ENCODE measurements around the gene DYNLT3. TPM values are rescaled to one million over a fixed set of nuclear protein-coding genes. Genes with fewer than 3 reads are reported as not detected.

The DYNLT3 gene
- total RNA-seq, 4 donors from 2014 or later, result 10.5 to 16.9 (median 11.1) TPM

DNA sequence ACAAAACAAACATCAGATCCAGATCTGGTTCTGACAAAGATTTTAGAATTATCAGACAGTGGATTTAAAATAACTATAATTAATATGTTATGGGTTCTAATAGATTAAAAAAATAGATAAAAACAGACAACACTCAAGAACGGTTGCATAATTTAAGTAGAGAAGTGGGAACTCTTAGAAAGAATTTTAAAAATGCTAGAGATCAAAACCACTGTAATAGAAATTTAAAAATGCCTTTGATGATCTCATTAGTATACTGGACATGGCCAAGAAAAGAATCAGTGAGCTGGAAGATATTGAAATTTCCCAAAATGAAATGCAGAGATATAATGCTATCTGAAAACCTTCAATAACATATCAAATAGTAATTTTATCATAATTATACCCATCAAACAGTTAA is 28.3 kb upstream of the DYNLT3 start:
- TF ChIP-seq, protein P1, sequence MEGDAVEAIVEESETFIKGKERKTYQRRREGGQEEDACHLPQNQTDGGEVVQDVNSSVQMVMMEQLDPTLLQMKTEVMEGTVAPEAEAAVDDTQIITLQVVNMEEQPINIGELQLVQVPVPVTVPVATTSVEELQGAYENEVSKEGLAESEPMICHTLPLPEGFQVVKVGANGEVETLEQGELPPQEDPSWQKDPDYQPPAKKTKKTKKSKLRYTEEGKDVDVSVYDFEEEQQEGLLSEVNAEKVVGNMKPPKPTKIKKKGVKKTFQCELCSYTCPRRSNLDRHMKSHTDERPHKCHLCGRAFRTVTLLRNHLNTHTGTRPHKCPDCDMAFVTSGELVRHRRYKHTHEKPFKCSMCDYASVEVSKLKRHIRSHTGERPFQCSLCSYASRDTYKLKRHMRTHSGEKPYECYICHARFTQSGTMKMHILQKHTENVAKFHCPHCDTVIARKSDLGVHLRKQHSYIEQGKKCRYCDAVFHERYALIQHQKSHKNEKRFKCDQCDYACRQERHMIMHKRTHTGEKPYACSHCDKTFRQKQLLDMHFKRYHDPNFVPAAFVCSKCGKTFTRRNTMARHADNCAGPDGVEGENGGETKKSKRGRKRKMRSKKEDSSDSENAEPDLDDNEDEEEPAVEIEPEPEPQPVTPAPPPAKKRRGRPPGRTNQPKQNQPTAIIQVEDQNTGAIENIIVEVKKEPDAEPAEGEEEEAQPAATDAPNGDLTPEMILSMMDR (IDR thresholded peaks at IDR 0.05), result no peak
- no peak for TF ChIP-seq POLR2AphosphoS5 (IDR thresholded peaks at IDR 0.05)
- no peak for TF ChIP-seq POLR2A (IDR thresholded peaks at IDR 0.05)
- TF ChIP-seq EP300 (IDR thresholded peaks at IDR 0.05), result no peak

DNA sequence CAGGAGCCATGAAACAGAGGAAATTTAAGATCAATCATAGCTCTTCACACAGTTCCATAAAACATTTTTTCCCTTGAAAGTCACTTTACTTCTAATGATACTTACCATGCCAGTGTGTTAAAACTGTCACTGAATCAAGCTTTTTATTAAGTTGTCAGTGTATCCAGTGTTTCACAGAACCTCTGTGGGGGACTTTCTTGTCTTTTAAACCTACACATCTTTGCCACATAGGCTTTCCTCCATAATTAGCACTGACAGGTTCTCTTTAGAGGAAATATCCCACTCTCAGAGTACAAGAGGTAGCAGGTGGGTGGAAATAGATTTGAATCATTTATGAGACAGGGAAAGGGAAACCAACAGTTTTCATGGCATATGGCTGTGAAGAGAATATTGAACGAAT is 25.8 kb upstream of the DYNLT3 start:
- WGBS, result 63% methylated on average over 1 of the region's 1 CpG
- no peak for DNase-seq (ENCODE audit: low spot score in 2 of 2)
- no peak for TF ChIP-seq EP300 (IDR thresholded peaks at IDR 0.05)
- no peak for TF ChIP-seq POLR2A (IDR thresholded peaks at IDR 0.05)
- TF ChIP-seq, protein P1 (IDR thresholded peaks at IDR 0.05), result no peak
- TF ChIP-seq POLR2AphosphoS5 (IDR thresholded peaks at IDR 0.05), result no peak

More for the DNA sequence above, 28.3 kb upstream of the DYNLT3 start:
- Histone ChIP-seq H3K4me3 (no peak overlapping the region), H3K27ac (no peak overlapping the region), H3K36me3 (no peaks in the 10 kb centered on the region), H3K27me3 (no peaks in the 10 kb centered on the region), H3K4me1 (peaks cover 6% of the 10 kb centered on the region), H3K9me3 (no peaks in the 10 kb centered on the region)
- no peak for DNase-seq (ENCODE audit: low spot score in 2 of 2)
- WGBS, result 39% methylated on average over 1 of the region's 1 CpG

DNA sequence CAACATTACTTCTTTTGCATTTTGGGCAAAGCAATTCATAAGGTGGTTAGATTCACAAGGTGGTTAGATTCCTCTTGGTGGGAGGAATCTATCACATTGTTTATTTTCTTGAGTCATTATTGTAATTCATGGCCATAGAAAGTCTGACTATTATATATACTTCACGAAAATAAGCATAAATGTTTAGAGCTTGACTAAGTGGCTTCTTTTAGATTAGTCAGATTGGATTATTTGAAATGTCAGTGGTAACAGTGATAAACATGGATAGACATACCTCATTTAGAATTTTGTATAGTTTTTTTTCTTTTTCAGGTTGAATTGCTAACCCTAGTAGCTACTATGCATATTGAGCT is 24.9 kb upstream of the DYNLT3 start:
- no peak for DNase-seq (ENCODE audit: low spot score in 2 of 2)
- TF ChIP-seq EP300 (IDR thresholded peaks at IDR 0.05) (no peak), POLR2AphosphoS5 (IDR thresholded peaks at IDR 0.05) (no peak), POLR2A (IDR thresholded peaks at IDR 0.05) (no peak)
- TF ChIP-seq, protein P1 (IDR thresholded peaks at IDR 0.05), result no peak
- no peaks in the 10 kb centered on the region for H3K9me3 ChIP-seq
- no peak overlapping the region for H3K4me3 ChIP-seq
- H3K36me3 ChIP-seq, result no peaks in the 10 kb centered on the region
- H3K4me1 ChIP-seq, result peaks cover 6% of the 10 kb centered on the region
- H3K27me3 ChIP-seq, result no peaks in the 10 kb centered on the region
- 62% methylated on average over 1 of the region's 1 CpG for WGBS
- H3K27ac ChIP-seq, result no peak overlapping the region

More for the DNA sequence above, 25.8 kb upstream of the DYNLT3 start:
- Histone ChIP-seq H3K4me3 (no peak overlapping the region), H3K27ac (no peak overlapping the region), H3K9me3 (no peaks in the 10 kb centered on the region), H3K27me3 (no peaks in the 10 kb centered on the region), H3K36me3 (no peaks in the 10 kb centered on the region), H3K4me1 (peaks cover 6% of the 10 kb centered on the region)

DNA sequence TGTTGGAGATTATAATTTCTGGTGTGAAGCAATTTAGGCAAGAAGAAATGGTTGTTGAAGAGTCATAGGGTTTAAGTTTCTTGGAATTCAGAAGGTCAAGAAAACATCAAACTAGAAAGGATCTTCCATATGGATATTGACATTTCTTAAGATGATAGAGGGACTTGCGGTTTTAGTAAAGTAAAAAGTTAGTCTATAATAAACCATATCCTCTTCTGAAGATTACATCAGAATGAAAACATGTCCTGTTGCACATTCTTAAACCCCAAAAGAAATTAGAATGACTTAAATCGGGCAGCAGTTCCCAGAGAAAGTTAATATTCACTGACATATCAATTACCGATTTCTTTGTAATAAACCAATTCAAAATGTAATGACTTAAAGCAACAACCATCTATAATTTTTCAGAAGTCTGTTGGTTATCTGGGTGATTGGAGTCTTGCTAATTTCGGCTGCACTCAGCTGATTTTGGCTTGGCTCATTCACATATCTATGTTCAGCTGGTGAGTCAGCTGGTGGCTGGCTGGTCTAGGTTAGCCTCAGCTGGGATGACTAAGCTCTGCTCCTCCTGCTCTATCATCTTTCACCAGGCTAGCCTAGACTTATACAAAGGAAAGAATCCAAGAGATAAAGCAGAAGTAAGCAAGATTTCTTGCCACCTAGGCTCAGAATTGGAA is 24.4 kb upstream of the DYNLT3 start:
- Histone ChIP-seq H3K27me3 (no peaks in the 10 kb centered on the region), H3K27ac (no peak overlapping the region), H3K9me3 (no peaks in the 10 kb centered on the region), H3K4me1 (peaks cover 6% of the 10 kb centered on the region), H3K36me3 (no peaks in the 10 kb centered on the region), H3K4me3 (no peak overlapping the region)
- TF ChIP-seq EP300 (IDR thresholded peaks at IDR 0.05) (no peak), POLR2AphosphoS5 (IDR thresholded peaks at IDR 0.05) (no peak), POLR2A (IDR thresholded peaks at IDR 0.05) (no peak)
- TF ChIP-seq, protein P1 (IDR thresholded peaks at IDR 0.05), result no peak
- no peak for DNase-seq (ENCODE audit: low spot score in 2 of 2)
- 54% methylated on average over 4 of the region's 4 CpGs for WGBS

- Histone ChIP-seq H3K4me1 (peaks cover 6% of the 10 kb centered on the region), H3K27ac (no peak overlapping the region), H3K4me3 (no peak overlapping the region), H3K36me3 (no peaks in the 10 kb centered on the region), H3K27me3 (no peaks in the 10 kb centered on the region), H3K9me3 (no peaks in the 10 kb centered on the region)
- WGBS, result 77% methylated on average over 3 of the region's 3 CpGs
- no peak for DNase-seq (ENCODE audit: low spot score in 2 of 2)
- TF ChIP-seq POLR2AphosphoS5 (IDR thresholded peaks at IDR 0.05) (no peak), POLR2A (IDR thresholded peaks at IDR 0.05) (no peak), EP300 (IDR thresholded peaks at IDR 0.05) (no peak)
- TF ChIP-seq, protein P1 (IDR thresholded peaks at IDR 0.05), result no peak
These were observed 20.3 kb upstream of the DYNLT3 start for GRCh38 chrX:37867536-37868153.

Measured in suprapubic skin (tissue), 4 donors.